GM13976 (cell line): ENCODE data around the gene CASK.
"Not testable (repeated sequence)": the region's sequence is repeated elsewhere in the genome, so short reads cannot be mapped to it uniquely, and the experiment has no call there.

Source experiments
- DNase-seq: peaks from one replicate; pipeline ENCODE4 v3.0.0; 2012; ENCODE audit warnings: low spot score
- in situ Hi-C: fragments of 300-500 bp; cut with MboI; formaldehyde crosslinking; loops from one replicate; pipeline ENCODE4 v1.12.0; 2022; ENCODE audit warnings: low sequenced_read_pairs, mixed read lengths, inconsistent platforms; ENCODE audit not compliant: unreplicated experiment
- TF ChIP-seq, protein P1 (sequence below): IDR thresholded peaks from 2 replicates; pipeline ENCODE4 v1.5.1; 2012; ENCODE audit warnings: borderline replicate concordance, mild to moderate bottlenecking; ENCODE audit not compliant: insufficient read depth; ENCODE audit errors: extremely low read depth, missing control alignments, control extremely low read depth

Gene CASK

DNA sequence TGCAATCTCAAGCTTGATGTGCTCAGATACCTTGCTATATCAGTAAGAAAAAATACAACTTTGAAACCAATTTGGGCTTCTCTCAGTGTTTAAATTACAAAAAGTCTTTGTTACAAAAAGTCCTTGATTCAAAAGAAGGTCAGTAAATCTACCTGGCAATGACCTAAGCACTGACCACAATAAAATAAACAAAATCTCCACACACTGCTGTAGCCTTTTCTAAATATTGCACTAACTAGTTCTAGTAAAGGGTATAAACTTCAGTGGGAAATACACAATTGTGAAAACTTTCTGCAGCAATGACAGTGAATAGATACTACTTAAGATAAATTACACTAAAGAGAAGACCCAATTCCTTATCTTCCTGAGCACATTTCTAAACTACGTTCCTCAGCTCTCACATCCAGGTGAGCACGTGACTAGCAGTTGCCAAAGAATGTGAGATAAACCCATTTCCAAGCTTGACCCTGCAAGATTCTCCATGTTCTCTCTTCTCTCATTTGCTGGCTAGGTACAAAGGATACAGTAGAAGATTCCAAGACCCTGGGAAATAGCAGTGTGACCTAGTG is 316.0 kb downstream of the CASK start:
- no peak for DNase-seq
- in situ Hi-C loops = no loop called here
- TF ChIP-seq, protein P1, sequence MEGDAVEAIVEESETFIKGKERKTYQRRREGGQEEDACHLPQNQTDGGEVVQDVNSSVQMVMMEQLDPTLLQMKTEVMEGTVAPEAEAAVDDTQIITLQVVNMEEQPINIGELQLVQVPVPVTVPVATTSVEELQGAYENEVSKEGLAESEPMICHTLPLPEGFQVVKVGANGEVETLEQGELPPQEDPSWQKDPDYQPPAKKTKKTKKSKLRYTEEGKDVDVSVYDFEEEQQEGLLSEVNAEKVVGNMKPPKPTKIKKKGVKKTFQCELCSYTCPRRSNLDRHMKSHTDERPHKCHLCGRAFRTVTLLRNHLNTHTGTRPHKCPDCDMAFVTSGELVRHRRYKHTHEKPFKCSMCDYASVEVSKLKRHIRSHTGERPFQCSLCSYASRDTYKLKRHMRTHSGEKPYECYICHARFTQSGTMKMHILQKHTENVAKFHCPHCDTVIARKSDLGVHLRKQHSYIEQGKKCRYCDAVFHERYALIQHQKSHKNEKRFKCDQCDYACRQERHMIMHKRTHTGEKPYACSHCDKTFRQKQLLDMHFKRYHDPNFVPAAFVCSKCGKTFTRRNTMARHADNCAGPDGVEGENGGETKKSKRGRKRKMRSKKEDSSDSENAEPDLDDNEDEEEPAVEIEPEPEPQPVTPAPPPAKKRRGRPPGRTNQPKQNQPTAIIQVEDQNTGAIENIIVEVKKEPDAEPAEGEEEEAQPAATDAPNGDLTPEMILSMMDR = no peak

DNA sequence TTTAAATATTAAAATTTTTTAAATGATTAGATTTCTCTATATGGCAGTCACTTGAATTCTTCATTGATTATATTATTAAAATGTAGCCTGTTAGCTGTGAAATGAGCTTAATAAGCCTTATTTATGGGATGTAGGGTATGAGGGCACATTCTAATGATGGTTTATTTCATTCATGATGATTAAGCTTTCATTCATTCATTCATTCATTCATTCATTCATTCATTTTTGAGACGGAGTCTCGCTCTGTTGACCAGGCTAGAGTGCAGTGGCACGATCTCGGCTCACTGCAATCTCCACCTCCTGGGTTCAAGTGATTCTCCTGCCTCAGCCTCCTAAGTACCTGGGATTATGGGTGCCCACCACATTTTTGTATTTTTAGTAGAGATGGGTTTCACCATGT is 317.3 kb downstream of the CASK start:
- in situ Hi-C loops, DNase-seq: not testable (repeated sequence)

DNA sequence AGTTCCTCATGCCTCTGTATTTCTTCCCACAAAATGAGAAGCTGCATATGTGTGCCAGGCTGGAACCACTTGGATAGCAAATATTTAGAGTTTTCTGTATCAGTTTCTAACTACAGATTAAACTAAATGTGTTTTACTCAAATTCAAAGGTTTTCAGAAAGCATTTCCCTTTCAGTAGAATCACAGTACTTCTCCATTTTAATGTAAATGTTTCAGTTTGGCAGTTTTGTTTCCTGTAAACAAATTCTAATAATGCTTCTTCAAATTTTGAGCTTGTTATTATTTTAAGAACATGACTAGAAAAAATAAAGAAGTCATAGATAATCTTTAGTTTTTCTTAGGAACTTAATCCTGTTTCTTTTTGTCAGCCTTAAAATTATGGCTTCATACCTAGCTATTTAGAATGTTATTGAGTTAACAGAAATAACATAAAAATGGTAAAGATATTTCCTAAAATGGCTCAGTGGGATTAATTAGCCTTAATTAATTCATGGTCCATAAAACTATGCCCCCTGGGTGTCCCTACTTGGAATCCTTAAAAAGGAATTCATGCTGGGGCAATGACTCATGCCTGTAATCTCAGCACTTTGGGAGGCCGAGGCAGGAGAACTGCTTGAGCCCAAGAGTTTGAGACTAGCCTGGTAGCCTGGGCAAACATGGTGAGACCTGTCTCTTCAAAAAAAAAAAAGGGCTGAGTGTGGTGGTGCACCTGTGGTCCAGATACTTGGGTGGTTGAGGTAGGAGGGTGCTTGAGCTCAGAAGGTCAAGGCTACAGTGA is 318.4 kb downstream of the CASK start:
- in situ Hi-C loops = no loop called here
- DNase-seq = no peak
- TF ChIP-seq, protein P1 = no peak

DNA sequence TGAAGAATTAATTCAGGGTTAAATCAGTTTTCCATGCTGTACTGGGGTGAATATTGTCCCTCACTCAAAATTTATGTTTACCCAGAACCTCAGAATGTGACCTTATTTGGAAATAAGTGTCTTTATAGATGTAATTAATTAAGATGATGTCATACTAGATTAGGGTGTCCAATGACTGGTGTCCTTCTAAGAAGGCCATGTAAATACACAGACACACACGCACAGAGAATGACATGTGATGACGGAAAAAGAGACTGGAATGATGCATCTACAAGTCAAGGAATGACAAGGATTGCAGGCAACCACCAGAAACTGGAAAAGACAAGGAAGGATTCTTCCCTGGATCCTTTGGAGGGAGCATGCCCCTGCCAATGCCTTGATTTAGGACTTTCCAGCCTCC is 319.2 kb downstream of the CASK start:
- in situ Hi-C loops = no loop called here
- TF ChIP-seq, protein P1 = no peak
- no peak for DNase-seq

DNA sequence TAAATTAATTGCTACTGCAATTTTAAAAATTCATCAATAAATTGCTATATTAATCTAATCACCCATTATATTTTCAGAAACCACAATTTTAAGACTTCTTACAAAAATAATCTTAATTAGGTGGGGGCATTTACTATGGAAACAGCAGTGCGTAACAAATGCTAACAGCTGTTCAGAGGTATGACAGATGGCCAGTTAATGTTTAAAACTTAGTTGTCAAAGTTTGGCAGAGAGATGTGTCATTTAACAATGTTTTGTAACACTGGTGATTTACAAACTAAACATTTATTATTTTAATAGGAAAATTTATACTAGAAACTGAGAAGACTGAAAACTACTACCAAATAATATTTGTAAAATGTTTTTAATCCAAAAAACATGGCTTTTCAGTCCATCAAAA is 319.8 kb downstream of the CASK start:
- in situ Hi-C loops = no loop called here
- no peak for DNase-seq
- TF ChIP-seq, protein P1 = no peak

DNA sequence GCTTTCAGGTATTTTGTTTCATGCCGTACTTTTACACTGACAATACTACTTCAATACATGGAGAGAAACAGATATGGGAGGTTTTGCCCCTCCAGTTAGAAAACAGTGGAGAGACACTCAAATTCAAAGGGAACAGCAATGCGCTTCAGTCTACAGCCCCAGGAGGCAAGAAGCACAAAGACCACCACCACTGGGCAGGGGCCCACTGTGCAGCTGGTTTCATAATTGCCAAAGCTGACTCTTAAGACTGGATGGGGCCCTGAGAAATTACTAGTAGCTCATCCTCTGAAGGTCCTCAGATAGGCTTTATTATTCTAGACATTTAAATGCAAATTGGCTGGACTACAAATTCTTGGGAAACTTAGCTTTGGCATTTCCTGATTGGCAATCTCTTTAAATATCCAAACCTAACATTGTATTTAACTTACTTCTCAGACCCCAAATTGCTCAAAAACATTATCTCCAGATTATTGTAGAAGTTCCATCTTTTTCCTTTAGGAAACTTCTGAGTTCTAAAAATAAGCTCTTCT is 320.5 kb downstream of the CASK start:
- TF ChIP-seq, protein P1 = no peak
- DNase-seq = no peak
- in situ Hi-C loops = no loop called here

DNA sequence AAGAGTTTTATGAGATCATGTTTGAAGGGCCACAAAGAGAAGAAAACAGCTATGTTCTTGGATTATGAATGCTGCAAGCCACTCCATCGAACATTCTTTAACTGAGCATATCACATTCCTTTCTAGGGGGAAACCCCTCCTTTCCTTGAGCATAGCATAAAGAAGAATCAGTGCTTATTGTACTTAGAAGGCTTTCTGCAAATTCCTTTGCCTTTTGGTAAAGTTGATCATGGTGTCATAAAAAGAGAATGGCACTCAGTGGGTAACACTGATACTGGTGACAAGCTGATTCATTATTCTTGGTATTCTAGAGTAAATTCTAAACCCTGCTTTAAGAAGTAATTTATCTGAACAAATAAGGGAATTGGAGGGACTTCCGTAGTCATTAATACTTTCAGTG is 323.1 kb downstream of the CASK start:
- no peak for DNase-seq
- TF ChIP-seq, protein P1 = no peak
- in situ Hi-C loops = no loop called here
